ENCODE results near the gene DPPA4.
"Not testable (repeated sequence)": the region's sequence is repeated elsewhere in the genome, so short reads cannot be mapped to it uniquely, and the experiment has no call there.

The DPPA4 gene, protein sequence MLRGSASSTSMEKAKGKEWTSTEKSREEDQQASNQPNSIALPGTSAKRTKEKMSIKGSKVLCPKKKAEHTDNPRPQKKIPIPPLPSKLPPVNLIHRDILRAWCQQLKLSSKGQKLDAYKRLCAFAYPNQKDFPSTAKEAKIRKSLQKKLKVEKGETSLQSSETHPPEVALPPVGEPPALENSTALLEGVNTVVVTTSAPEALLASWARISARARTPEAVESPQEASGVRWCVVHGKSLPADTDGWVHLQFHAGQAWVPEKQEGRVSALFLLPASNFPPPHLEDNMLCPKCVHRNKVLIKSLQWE

GRCh38 chr3:109337393-109337792 is at the start of gene DPPA4:
DPPA4 (minus strand) TSS chr3:109337546; CDS start chr3:109337517, 29 bp downstream.
- FAIRE-seq (no peak), DNase-seq (ENCODE audit: low spot score) (no peak)

GRCh38 chr3:109385442-109386318 is 48.3 kb upstream of the DPPA4 start:
- FAIRE-seq (no peak), DNase-seq (ENCODE audit: low spot score) (no peak)

- DNase-seq (ENCODE audit: low spot score) (no peak), FAIRE-seq (no peak)
Measured at GRCh38 chr3:109384164-109384563, 46.8 kb upstream of the DPPA4 start.

GRCh38 chr3:109382588-109382987 is 45.2 kb upstream of the DPPA4 start:
- FAIRE-seq (no peak), DNase-seq (ENCODE audit: low spot score) (no peak)

GRCh38 chr3:109375975-109376374 is 38.6 kb upstream of the DPPA4 start:
- FAIRE-seq (no peak), DNase-seq (ENCODE audit: low spot score) (no peak)

DNA sequence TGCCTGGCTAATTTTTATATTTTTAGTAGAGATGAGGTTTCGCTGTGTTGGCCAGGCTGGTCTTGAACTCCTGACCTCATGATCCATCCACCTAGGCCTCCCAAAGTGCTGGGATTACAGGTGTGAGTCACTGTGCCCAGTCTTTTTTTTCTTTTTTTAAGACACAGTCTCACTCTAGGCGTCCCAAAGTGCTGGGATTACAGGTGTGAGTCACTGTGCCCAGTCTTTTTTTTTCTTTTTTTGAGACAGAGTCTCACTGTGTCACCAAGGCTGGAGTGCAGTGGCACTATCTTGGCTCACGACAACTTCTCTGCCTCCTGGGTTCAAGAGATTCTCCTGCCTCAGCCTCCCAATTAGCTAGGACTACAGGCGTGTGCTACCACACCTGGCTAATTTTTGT is 37.1 kb upstream of the DPPA4 start:
- FAIRE-seq; DNase-seq (ENCODE audit: low spot score): not testable (repeated sequence)

DNA sequence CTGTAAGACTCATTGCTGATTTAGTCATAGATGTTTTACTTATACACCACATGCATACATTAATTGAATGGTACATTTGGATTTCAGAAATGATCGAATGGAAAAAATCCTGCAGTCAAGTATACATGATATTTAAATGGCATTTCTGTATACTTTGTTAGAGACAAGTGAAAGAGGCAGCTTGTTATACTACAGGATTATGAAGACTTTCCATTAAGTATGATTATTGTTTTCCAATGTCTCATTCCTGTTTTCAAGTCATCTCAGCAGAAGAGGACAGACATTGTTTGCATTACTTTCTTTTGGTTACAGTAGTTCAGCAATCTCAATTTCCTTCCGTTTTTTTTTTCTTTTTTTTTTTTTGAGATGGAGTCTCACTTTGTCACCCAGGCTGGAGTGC is 36.6 kb upstream of the DPPA4 start:
- no peak for DNase-seq (ENCODE audit: low spot score)
- no peak for FAIRE-seq

DNA sequence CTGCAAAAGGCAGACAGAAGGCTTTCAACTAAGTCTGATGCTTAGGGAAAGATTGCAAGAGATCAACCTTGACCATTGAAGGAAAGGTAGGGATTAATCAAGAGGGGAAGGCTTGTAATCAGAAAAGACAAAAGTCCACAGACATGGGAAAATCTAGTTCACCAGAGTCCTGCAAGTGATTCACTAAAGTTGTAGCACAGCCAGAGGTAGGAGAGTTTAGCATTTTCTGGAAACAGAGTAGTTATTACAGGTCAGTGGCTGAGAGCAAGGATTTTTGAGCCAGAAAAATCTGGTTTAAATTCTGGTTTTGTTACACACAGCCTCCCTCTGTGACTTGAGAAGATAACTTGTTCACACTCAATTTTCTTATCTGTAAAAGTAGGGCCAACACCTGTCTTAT is 35.3 kb upstream of the DPPA4 start:
- DNase-seq (ENCODE audit: low spot score) (no peak), FAIRE-seq (no peak)

- no peak for DNase-seq (ENCODE audit: low spot score)
Measured at GRCh38 chr3:109369510-109369909, 32.2 kb upstream of the DPPA4 start.

DNA sequence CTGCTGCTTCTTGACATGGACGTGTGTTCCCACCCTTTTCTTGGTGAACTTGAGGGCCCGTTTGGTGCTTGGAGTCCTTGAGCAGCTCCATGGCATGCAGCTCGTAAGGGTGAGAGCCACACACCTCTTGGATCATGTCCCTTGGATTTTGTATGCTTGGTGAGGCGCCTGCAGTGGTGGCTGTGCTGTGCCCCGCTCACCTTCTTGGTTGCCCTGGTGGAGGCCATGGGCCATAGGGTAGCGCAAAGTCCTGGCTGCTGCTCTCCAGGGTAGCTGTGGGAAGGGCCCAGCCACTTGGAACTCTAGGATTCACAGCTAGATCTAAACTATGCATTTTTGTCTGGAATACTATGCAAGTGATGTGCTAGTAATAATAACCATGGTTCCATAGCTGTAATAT is 26.7 kb upstream of the DPPA4 start:
- no peak for DNase-seq (ENCODE audit: low spot score)
- no peak for FAIRE-seq

More at GRCh38 chr3:109369510-109369909, 32.2 kb upstream of the DPPA4 start:
- FAIRE-seq, result no peak

- no peak for FAIRE-seq
- no peak for DNase-seq (ENCODE audit: low spot score)
Measured at GRCh38 chr3:109363634-109364033, 26.3 kb upstream of the DPPA4 start.

GRCh38 chr3:109362823-109363222 is 25.5 kb upstream of the DPPA4 start:
- no peak for FAIRE-seq

GRCh38 chr3:109358809-109359208 is 21.5 kb upstream of the DPPA4 start:
- DNase-seq (ENCODE audit: low spot score); FAIRE-seq: not testable (repeated sequence)

More at GRCh38 chr3:109362823-109363222, 25.5 kb upstream of the DPPA4 start:
- DNase-seq (ENCODE audit: low spot score), result no peak

DNA sequence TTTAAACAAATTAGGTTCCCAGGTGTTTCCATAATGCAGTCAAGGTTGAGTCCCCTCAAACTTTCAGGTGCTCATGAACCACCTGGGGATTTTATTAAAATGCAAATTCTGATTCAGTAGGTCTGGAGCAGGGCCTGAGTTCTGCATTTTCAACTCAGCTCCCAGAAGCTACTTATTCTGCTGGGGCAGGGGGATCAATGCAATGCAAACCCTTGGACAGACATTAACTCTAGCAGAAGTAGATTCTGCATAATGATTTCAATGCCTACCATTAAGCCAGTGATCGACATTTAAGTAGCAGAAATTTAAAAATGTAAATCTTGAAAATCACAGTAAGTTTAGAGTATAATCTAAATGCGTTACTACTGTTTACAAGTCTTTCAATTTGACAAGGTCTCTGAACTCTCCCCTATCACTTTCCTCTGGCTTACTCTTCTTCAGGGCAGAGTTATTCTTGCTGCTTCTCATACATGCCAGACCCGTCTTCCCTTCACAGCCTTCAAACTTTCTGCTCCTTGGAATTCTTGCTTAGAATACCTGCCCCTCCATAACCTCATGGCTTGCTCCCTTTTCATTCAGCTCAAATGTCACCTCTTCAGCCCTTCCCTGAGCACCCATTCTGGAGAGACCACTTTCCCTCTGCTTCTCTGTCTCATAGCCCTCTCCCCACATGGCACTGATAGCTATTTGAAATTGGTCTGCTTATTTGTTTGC is 19.3 kb upstream of the DPPA4 start:
- DNase-seq (ENCODE audit: low spot score), result no peak
- no peak for FAIRE-seq

GRCh38 chr3:109355625-109356441 is 18.5 kb upstream of the DPPA4 start:
- DNase-seq (ENCODE audit: low spot score) (no peak), FAIRE-seq (no peak)

DNA sequence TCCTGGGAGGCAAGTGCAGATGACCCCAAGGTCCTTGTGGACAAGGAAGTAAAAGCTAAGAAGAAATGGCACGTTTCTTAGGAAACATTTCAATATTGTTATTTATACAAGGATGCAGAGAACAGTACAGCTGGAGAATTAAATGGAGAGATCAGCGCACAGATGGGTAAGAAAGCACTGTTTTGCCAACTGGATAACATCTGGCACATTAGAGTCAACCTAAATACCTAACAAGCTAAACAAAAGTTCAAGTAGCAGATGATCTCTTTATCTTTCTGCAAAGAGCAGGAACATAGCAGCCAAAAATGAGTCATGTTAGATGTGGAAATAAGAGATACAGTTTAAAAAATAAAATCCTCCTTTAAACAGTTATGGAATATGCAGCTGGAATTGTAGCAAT is 15.7 kb upstream of the DPPA4 start:
- DNase-seq (ENCODE audit: low spot score) (no peak), FAIRE-seq (no peak)

DNA sequence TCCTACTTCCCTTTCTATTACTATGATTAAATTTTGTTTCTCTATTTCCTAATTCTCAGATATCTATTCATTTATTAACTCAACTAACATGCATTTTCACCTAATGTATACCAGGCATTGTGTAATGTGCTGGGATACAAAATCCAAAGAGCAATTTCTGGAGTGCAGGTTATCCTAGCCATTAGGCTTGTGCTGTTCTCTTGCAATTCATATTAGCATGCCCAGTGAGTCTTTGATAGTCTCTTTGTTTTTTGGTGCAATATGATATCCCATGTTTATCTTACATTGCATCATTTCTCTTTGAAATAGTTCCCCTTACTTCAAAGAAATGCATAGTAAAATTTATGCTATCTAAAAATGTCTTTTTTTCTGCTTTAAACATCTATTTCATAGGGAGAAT is 13.9 kb upstream of the DPPA4 start:
- no peak for DNase-seq (ENCODE audit: low spot score)
- no peak for FAIRE-seq

DNA sequence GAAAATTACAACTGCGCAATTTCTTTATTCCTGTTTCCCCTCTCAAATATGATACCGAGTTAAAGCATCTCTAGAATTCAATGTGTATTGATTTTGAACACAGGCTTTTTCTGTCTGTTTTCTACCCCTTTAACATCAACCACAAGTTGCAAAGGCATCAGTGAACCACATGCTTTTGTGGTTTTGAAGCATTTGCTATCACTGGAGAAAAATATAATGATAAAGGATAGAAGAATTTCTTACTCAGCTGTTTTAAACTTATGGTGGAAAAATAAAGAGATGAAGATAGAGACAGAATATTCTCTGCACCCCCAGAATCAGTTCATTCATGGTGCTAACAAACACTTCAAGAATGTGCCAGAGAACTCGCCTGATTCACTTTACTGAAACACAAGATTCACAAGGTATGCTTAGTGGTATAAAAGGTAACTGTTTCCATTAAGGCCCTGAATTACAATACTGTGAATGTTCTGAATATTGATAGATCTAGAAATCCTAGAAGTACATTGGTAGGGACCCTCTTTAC is 9.5 kb upstream of the DPPA4 start:
- FAIRE-seq, result no peak
- DNase-seq (ENCODE audit: low spot score), result no peak

DNA sequence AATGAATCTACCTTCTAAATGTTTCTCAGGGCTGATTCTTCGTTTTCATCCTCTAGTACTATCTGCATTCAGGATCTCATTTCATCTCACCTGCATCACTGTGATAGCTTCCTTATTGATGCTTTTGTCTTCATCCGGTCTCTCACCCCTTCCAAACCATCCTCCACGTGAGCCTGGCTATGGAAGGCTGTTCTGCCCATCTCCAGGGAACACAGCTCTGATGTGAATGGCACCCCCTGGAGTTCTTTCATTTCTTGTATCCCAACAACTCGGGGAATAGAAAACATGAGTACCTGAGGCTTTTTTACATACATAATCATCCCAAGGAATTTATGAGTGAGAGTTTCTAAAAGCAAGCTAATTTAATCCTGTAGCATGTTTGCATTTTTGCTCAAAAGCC is 8.8 kb upstream of the DPPA4 start:
- FAIRE-seq, result no peak
- no peak for DNase-seq (ENCODE audit: low spot score)

GRCh38 chr3:109339714-109340648 is 2.6 kb upstream of the DPPA4 start:
- DNase-seq (ENCODE audit: low spot score) (no peak), FAIRE-seq (peak; percentile 27)
